Fibroblast of villous mesenchyme (primary cell): ENCODE data around the gene SNRNP40. TPM values are rescaled to one million over a fixed set of nuclear protein-coding genes. Genes with fewer than 3 reads are reported as not detected.

ENCODE experiments used
- DNase-seq: peaks from one replicate; pipeline ENCODE4 v3.0.0-alpha.2; 2010; ENCODE audit warnings: low read depth
- H3K4me3 ChIP-seq: 2 replicates; pipeline ENCODE4 v1.5.1; 2011; ENCODE audit warnings: low read depth, mild to moderate bottlenecking, low read length
- total RNA-seq: library from RNA; depleted of rRNA; stranded (reverse); fragments of >200 nt; gene quantifications from 2 replicates; pipeline ENCODE4 v1.2.3, GENCODE V29; 2012
- TF ChIP-seq, protein P1 (sequence below): IDR thresholded peaks from 2 replicates; pipeline ENCODE4 v1.5.1; 2012; ENCODE audit warnings: low read depth, mild to moderate bottlenecking, low read length; ENCODE audit not compliant: insufficient read depth

Gene SNRNP40
- total RNA-seq, 1 donor, result 114 TPM

DNA sequence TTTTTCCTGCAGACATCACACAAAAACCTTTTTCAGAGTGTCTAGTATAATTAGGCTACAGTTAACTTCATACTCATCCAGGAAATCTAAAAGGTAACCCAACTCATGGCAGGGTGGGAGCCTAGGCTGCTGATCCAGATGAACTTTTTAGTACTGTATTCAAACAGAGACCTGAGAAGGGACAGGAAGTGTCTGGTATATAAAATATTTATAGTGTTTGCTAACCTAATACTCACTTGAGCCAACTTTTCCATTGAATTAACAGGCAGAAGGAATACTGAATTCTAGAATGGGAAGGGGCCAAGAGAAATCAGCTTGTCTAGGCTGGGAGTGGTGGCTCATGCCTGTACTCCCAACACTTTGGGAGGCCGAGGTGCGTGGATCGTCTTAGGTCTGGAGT lies 34.7 kb downstream of the SNRNP40 start:
- no peak for DNase-seq
- H3K4me3 ChIP-seq, result no peak overlapping the region
- TF ChIP-seq, protein P1, sequence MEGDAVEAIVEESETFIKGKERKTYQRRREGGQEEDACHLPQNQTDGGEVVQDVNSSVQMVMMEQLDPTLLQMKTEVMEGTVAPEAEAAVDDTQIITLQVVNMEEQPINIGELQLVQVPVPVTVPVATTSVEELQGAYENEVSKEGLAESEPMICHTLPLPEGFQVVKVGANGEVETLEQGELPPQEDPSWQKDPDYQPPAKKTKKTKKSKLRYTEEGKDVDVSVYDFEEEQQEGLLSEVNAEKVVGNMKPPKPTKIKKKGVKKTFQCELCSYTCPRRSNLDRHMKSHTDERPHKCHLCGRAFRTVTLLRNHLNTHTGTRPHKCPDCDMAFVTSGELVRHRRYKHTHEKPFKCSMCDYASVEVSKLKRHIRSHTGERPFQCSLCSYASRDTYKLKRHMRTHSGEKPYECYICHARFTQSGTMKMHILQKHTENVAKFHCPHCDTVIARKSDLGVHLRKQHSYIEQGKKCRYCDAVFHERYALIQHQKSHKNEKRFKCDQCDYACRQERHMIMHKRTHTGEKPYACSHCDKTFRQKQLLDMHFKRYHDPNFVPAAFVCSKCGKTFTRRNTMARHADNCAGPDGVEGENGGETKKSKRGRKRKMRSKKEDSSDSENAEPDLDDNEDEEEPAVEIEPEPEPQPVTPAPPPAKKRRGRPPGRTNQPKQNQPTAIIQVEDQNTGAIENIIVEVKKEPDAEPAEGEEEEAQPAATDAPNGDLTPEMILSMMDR, result no peak

DNA sequence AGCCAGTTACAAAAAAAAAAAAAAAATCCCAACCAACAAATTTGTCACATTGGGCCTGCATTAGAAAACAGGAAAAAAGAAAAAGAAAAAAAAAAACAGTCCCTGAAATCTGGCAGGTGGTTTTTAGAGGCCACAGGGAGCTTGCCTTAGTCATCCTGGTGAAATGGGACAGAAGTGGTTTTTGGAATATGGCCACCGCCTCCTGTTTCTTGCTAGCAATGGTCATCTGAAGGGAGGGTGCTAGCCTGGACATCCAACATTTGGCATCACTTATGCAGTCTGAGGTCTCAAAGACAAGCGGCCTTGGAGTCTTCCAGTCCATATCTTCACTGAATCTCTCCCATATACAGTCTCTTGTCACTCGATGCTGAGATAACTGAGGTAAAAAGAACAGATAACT lies 36.8 kb downstream of the SNRNP40 start:
- TF ChIP-seq, protein P1, result no peak
- H3K4me3 ChIP-seq, result no peak overlapping the region
- DNase-seq, result no peak

DNA sequence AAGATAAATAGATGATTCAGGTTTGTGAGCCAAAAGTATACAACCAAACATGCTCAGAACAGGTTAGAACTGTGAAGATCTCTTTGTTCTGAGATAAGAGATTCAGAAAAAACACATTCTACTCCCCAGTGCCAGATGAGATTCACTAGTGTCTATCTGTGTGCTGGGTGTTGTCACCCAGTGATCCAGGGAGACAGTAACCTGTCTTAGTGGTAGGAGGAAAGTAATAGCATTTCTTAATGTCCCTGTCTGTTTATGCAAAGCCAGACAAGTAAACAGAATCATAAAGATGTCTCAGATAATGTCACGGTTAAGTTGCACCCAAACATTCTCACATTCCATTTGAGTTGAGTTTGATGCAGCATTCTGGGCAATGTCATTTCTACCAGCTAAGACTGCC lies 38.0 kb downstream of the SNRNP40 start:
- no peak overlapping the region for H3K4me3 ChIP-seq
- TF ChIP-seq, protein P1, result no peak
- DNase-seq, result peak; percentile 18

DNA sequence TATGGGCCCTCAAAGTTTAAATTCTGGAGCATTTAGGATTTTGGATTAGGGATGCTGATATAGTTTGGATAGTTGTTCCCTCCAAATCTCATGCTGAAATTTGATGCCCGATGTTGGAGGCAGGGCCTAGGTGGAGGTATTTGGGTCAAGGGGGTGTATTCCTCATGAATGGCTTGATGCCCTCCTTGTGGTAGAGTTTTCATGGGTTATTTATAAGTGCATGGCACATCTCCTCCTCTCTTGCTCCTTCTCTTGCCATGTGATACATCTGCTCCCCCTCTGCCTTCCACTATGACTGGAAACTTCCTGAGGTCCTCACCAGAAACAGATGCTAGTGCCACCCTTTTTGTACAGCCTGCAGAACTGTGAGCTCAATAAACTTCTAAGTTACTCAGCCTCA lies 39.4 kb downstream of the SNRNP40 start:
- no peak overlapping the region for H3K4me3 ChIP-seq
- TF ChIP-seq, protein P1, result no peak
- no peak for DNase-seq

DNA sequence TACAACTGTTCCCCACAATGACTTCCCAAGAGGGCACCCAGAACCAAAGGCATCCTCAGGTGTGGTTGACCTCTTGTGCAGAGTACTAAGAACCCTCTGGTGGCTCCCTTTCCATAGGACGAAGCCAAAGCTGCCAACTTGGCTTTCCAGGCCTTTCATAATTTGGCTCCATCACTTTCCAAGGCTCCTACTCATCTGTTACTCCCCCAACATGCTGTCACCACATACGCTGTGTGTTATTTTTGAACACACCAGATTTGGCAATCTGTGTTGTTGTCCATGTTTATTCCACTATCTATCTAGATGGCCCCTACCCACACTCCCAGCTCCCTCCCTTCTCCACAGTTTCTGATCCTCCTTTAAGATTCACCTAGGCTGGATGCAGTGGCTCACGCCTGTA lies 46.7 kb downstream of the SNRNP40 start:
- TF ChIP-seq, protein P1, result no peak
- no peak overlapping the region for H3K4me3 ChIP-seq
- no peak for DNase-seq

DNA sequence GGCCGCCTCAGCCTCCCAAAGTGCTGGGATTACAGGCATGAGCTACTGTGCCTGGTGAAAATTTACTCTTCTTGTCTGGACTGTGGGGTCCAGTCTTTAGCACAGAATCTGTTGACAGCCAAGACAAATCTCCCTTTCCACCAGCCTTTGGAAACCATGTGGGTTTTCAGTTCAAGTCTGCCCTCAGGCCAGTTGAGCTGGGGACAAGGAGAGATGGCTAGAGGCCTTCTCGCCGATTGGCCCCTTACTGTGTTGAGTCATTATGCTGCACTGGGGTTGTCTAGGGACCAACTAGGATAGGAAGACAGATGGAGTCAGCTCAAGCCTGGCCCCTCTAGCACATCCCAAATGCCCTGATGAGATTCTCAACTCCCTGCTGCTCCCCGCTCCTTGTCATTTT lies 48.3 kb downstream of the SNRNP40 start:
- DNase-seq, result no peak
- TF ChIP-seq, protein P1, result no peak
- H3K4me3 ChIP-seq, result no peak overlapping the region

DNA sequence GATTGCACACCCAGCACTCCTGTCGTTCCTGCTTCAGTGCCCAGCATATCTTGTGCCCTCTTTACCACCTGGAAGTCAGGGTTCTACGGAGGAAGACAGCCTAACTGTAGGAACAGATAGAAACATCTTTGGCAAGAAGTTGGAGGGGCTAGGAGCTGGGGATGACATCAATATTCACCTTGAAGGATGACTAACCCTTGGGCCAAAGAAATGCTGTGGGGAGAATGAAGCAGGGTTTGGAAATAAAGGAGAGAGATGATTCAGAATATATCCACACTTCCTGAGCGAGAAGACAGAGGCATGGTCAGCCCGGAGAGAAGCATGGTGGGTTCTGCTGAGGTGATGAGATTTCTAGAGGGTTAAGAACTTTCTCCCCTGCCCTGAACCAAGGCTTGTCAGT lies 52.3 kb downstream of the SNRNP40 start:
- no peak for DNase-seq
- TF ChIP-seq, protein P1, result no peak
- no peak overlapping the region for H3K4me3 ChIP-seq
